ENCODE data around the gene DZIP3.

- no peak for TF ChIP-seq CTCF (IDR thresholded peaks at IDR 0.05)
- no peak for TF ChIP-seq POLR2A (IDR thresholded peaks at IDR 0.05)
- no peak for TF ChIP-seq POLR2AphosphoS5 (IDR thresholded peaks at IDR 0.05; ENCODE audit: insufficient read depth in 1 of 2, low read depth in 1 of 2)
Observed at GRCh38 chr3:108566599-108566998, 22.9 kb upstream of the DZIP3 start.

Data from vagina (tissue), 2 donors.